H1 (cell line): ENCODE results near the gene ATP6V0A1.

Source experiments
- ASH2L ChIP-seq: fragments of 200-600, 300-600 bp; sonication (generic); IDR thresholded peaks from one replicate; pipeline ENCODE4 v1.7.1; 2017; ENCODE audit warnings: low read length
- CREB1 ChIP-seq: IDR thresholded peaks from 2 replicates; pipeline ENCODE4 v1.6.1; 2012; ENCODE audit warnings: inconsistent platforms
- CTCF ChIP-seq, 3 experiments: IDR thresholded peaks; 1 replicate in 2 of 3; 2 replicates in 1 of 3; pipeline versions ENCODE4 v1.5.1 to v1.6.1; 2011; ENCODE audit warnings: low read length in 3 of 3, mild to moderate bottlenecking in 3 of 3, inconsistent platforms in 2 of 3, low read depth in 1 of 3, moderate library complexity in 1 of 3; ENCODE audit not compliant: insufficient read depth in 1 of 3; ENCODE audit errors: control extremely low read depth in 1 of 3
- EP300 ChIP-seq, 2 experiments: IDR thresholded peaks; 1 replicate in 1 of 2; 2 replicates in 1 of 2; pipeline ENCODE4 v1.6.1; 2011 to 2012; ENCODE audit warnings: low read depth in 2 of 2, low read length in 2 of 2, mild to moderate bottlenecking in 2 of 2, borderline replicate concordance in 1 of 2, inconsistent platforms in 1 of 2, moderate library complexity in 1 of 2
- EZH2 ChIP-seq: fragments of 200-600 bp; sonication (generic); IDR thresholded peaks from 2 replicates; pipeline ENCODE4 v1.7.1; 2012; ENCODE audit warnings: low read depth, mild to moderate bottlenecking, moderate library complexity, low read length, inconsistent platforms; ENCODE audit not compliant: severe bottlenecking
- JUND ChIP-seq: IDR thresholded peaks from 2 replicates; pipeline ENCODE4 v1.6.1; 2011; ENCODE audit warnings: mild to moderate bottlenecking, improper control_type of control experiment, low read length
- POLR2A ChIP-seq, 2 experiments: IDR thresholded peaks; 1 replicate in 1 of 2; 2 replicates in 1 of 2; pipeline ENCODE4 v1.6.1; 2011; ENCODE audit warnings: low read depth in 2 of 2, low read length in 2 of 2, mild to moderate bottlenecking in 2 of 2; ENCODE audit errors: control extremely low read depth in 1 of 2
- POLR2AphosphoS5 ChIP-seq: IDR thresholded peaks from 2 replicates; pipeline ENCODE4 v1.6.1; 2011; ENCODE audit warnings: low read depth, low read length
- RAD21 ChIP-seq, 2 experiments: IDR thresholded peaks in 1 of 2; conservative IDR thresholded peaks in 1 of 2; 2 replicates each; pipeline ENCODE4 v1.6.1; 2011; ENCODE audit warnings: low read depth in 2 of 2, low read length in 2 of 2, improper control_type of control experiment in 1 of 2, inconsistent platforms in 1 of 2, mild to moderate bottlenecking in 1 of 2, moderate library complexity in 1 of 2
- RXRA ChIP-seq: IDR thresholded peaks from 2 replicates; pipeline ENCODE4 v1.6.1; 2011; ENCODE audit warnings: low read depth, mild to moderate bottlenecking, low read length, moderate library complexity; ENCODE audit not compliant: insufficient read depth
- TEAD4 ChIP-seq: IDR thresholded peaks from 2 replicates; pipeline ENCODE4 v1.6.1; 2012; ENCODE audit warnings: low read depth, low read length, inconsistent platforms, mixed read lengths
- USF2 ChIP-seq: IDR thresholded peaks from 2 replicates; pipeline ENCODE4 v1.6.1; 2011; ENCODE audit warnings: low read length, improper control_type of control experiment

GRCh38 chr17:42560246-42560645 is 101.6 kb downstream of the ATP6V0A1 start:
- TF ChIP-seq RAD21 (IDR thresholded peaks at IDR 0.05 in 1 of 2, conservative IDR thresholded peaks at IDR 0.05 in 1 of 2; ENCODE audit: low read depth in 2 of 2, low read length in 2 of 2) (no peak), EZH2 (no peak), POLR2A (IDR thresholded peaks at IDR 0.05; ENCODE audit: control extremely low read depth in 1 of 2, low read depth in 2 of 2, low read length in 2 of 2) (no peak), RXRA (no peak), JUND (no peak), USF2 (no peak), EP300 (IDR thresholded peaks at IDR 0.05; ENCODE audit: borderline replicate concordance in 1 of 2, low read depth in 2 of 2, low read length in 2 of 2) (no peak), CTCF (IDR thresholded peaks at IDR 0.05; ENCODE audit: control extremely low read depth in 1 of 3, insufficient read depth in 1 of 3, low read depth in 1 of 3, low read length in 3 of 3) (no peak), TEAD4 (no peak), CREB1 (no peak), ASH2L (no peak), POLR2AphosphoS5 (no peak)
